ENCODE results near the gene AGAP1.

AGAP1 gene

DNA sequence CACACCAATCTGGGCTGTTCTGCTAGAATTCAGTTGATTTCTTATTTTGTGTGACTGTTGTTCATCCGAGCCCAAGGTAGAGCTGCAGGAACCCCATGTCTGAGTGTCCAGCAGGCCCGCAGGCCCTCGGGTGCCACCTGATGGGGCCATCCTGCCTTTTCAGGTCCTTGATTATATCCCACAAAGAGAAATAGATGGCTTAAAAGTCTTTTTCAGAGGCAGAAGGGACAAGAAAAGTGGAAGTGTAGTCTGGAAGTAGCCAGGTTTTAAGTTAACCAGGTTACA is 52.2 kb downstream of the AGAP1 start:
- in situ Hi-C loops (cut with MboI; ENCODE audit: low sequenced_read_pairs): no loop called here

DNA sequence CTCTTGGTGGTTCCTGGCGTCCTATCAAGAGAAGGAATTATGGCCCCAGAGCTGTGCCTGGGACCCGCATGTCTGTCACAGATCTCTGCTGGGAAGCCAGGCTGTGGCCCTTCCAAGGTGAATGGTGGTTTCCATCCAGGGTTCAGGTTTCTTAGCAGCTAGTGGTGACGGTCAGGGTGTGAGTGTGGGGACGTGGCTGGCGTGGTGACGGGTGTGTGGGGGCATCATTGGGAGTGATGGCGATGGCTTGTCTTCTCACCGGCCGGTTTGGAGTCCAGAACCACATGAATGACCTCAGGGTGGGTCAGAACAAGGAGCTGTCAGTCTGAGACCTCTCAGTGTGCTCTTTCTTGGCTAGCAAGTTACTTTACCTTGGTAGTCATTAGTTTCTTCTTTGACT is 52.6 kb downstream of the AGAP1 start:
- in situ Hi-C loops (cut with MboI; ENCODE audit: low sequenced_read_pairs): no loop called here

DNA sequence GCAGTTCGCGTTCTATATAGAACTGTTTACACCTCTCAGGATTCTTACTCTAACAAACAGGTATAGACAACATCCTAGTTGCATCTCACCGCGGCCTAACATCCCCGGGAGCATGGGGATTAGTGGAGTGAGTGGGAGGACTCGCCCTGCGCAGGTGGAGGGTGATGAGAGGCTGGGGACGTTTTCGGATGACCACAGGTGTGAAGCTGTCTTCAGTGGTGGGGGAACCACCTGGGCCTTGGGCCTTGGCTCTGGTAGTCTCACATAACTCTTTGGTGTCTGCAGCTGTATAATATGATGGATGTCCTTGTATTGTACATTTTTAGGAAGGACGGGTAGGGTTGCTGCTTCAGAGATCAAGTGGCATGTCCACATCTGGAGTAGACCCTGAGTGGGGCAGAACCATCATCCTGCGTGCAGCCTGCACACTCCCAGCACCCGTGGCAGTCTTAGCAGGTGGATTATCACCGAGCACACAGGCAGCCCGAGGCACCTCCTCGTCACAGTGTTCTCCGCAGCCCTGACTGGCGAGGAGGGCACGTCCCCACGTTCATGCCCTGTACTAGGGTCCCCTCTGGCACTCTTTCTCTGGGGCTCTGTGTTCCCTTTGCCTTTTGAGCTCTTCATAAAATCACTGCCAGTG is 56.0 kb downstream of the AGAP1 start:
- in situ Hi-C loops (cut with MboI; ENCODE audit: low sequenced_read_pairs): no loop called here

DNA sequence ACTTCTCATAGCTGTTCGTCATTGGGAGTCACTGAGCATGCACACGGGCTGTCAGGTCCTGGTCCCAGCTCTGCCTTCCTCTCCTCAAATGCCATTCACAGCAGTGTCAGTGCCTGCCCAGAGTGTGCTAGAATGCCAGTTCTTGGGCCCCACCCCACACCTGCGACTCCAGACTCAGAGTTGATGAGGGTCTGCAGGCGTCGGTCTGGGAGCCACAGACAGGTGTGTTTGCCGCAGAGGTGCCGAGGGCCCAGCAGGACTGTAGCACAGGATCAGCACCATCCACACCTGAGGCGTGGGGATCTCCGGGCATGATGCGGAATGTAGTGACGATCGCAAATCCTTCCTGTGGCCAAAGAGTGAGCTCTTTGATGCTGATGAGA is 56.5 kb downstream of the AGAP1 start:
- in situ Hi-C loops (cut with MboI; ENCODE audit: low sequenced_read_pairs): no loop called here

DNA sequence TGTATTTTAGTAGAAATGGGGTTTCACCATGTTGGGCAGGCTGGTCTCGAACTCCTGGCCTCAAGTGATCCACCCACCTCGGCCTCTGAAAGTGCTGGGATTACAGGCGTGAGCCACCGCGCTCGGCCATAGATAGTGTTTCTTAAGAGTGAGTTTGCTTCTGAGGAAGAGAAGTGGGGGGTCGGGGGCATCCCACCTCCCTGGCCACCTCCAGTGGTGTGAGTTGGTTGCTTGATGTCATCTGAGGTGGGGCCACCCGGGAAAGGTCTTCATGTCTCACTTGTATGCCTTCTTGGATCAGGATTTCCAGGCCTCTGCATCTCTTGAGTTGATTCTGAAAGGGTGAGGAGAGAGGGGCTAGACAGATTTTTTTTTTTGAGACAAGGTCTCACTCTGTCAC is 57.1 kb downstream of the AGAP1 start:
- in situ Hi-C loops (cut with MboI; ENCODE audit: low sequenced_read_pairs): no loop called here

DNA sequence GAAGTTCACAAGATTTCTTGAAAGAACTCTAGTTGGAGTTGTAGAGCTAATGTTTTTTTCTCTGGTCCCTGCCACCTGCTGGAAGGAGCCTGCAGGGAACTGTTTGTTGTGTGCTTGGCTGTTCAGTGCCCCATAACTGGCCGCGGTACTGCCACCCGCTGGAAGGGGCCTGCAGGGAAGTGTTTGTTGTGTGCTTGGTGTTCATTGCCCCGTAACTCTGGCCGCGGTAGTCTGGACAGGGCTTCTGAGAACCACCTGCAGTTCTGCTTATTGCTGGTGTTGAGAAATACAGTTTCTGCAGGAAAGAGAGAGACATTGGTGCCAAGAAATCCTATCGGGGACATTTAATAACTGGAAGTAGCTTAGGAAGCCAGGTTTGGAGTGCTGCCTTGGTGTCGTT is 58.1 kb downstream of the AGAP1 start:
- in situ Hi-C loops (cut with MboI; ENCODE audit: low sequenced_read_pairs): no loop called here

DNA sequence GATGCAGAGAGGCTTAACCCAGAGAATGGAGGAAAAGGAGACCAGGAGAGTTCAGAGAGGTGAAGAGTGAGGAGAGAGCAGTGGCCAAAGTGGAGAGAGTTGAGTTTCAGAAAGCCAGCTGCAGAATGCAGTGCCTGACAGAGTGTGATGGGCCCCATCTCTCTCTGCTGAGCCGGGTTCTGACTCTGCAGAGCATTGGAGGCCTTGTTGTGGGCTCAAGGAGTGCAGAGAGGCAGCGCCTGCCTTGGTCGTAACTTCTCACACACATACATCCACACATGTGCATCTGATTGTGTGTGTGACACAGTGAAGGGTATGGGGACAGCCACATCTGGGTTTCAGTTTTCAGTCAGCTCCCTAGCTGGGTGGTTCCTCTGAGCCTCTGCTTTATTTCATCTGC is 58.8 kb downstream of the AGAP1 start:
- in situ Hi-C loops (cut with MboI; ENCODE audit: low sequenced_read_pairs): no loop called here

DNA sequence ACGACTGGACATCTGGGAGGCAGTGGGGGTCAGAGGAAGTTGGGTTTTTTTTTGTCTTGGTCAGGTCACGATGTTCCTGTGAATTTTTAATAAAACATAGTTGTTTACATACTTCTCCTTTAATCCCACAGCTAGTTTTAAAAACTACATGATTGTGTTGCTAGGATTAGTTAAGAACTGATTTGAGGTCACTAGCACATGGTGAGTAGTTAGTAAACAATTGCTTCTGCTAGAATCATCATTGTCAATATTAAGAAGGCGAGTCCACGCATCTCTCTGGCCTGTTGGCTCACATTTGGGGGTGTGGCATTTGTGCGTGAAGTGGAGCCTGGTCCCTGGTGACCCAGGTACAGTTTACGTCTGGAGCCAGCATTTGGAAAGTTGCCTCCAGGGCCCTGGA is 59.4 kb downstream of the AGAP1 start:
- in situ Hi-C loops (cut with MboI; ENCODE audit: low sequenced_read_pairs): no loop called here

DNA sequence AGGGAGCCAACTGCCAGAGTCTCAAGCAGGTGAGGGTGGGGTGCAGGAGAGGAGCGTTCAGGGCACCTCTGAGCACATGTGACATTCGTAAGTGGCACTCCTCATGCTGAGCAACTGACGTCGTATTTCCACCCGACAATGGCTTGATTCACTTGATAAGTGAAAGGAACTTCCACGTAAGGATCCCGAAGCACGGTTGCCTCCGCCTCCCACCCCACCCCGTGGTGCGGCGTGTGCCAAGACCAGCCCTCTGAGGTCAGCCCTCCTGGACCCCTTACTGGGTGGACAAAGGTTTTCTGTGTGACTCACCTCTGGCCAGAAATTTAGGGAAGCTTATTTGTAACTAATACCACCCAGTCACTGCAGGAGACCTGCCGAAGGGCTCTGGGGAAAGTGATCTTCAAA is 59.9 kb downstream of the AGAP1 start:
- in situ Hi-C loops (cut with MboI; ENCODE audit: low sequenced_read_pairs): no loop called here

DNA sequence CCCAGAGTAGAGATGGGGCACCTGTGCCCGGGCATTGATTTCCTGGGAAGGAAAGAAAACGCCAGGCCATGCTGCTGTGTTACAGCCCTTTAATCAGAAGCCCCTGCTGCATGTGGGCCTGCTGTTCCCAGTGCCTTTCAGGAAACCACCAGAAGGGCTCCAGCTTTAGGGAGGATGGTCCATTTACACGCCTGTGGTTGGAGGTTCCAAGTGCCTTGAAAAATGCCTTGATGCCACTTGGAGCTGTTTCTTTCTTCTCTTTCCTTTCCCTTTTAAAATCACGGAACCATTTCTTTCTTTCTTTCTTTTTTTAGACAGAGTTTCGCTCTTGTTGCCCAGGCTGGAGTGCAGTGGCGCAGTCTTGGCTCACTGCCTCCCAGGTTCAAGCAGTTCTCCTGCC is 60.5 kb downstream of the AGAP1 start:
- in situ Hi-C loops (cut with MboI; ENCODE audit: low sequenced_read_pairs): no loop called here

DNA sequence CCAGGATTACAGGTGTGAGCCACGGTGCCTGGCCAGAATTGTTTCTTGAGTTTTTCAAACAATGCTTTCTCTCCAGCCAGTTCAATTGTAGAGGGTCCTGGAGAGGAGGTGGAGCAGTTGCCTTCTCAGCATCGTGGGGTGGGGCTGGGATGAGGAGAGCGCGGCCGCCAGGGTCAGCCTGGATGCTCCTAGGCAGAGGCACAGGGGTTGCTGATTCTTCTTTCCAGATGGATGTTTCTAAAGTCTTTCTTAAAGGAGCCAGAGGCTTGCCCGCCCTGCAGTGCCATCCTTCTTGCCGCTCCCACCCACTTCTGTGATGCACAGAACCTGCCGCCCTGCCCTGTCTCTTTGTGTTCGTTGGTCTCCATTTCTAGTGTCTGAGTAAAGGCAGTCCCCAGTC is 61.1 kb downstream of the AGAP1 start:
- in situ Hi-C loops (cut with MboI; ENCODE audit: low sequenced_read_pairs): no loop called here

DNA sequence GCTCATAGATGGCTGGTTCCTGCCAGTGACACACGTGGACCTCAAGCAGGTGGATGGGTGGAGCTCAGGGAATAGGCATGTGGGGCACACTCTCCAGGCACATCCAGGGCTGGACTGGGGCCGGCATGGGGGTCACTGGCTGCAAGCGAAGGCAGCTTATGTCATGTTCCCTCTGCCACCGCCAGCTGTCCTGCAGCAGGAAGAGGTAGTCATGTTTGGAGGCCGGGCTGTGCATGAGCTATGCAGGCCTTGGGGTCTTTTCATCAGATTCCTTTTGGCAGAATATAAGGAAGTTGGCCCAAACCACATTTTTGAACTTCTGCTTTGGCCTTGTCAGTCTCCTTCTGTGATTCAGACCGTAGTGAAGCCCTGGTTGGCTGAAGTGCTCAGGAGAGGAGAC is 61.5 kb downstream of the AGAP1 start:
- in situ Hi-C loops (cut with MboI; ENCODE audit: low sequenced_read_pairs): no loop called here

DNA sequence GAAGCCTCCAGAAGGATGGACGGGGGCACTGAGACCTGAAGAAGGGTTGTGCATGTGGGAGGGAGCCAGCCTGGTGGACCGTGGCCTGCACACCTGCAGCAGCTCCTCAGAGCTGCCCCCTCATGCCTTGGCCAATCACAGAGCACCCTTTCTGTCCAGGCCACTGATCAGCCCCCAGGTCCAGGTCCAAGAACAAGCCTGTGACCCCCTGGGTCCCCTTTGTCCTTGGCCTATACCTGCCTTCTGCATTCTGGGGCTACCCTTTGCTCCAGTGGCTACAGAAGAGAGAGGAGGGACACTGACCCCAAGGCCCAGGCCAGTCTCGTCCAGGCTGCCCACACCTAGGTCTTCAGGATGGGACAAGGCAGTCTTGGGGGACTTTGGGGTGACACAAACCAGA is 62.2 kb downstream of the AGAP1 start:
- in situ Hi-C loops (cut with MboI; ENCODE audit: low sequenced_read_pairs): no loop called here

DNA sequence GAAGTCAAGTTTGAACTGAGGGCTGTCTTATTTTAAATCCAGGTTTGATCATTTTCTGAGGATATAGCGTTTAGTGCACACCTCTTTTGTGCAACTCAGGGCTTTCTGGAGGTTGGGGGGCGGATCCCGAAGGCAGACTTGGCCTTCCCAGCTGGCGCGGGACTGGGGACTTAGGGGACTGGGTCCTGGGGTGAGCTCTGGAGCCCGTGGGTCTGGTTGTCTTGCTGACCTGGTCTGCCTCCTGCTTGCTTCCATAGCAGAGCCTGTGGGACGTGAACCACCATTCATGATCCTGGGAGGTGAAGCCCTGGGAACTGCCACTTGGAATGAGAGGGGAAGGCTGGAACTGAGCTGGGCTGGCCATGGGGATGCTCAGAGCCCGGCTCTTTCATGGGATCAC is 63.1 kb downstream of the AGAP1 start:
- in situ Hi-C loops (cut with MboI; ENCODE audit: low sequenced_read_pairs): no loop called here

DNA sequence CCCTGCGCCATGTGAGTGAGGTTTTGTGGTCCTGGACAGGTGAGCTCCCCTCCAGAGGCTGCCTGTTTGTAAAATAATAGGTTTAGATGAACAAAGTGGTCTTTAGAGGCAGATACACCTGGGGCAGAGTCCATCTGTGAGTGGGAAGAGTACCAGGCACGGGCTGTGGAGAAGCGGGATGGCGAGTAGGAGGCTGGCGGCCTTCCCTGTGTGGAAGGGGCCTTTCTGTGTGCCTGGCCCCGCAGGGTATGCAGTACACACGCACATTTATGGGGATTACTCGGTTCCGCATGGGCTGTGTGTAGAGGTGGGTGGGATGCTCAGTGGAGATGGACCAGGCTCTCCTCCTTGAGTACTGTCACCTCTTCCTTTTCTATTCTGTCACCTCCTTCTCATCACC is 64.1 kb downstream of the AGAP1 start:
- in situ Hi-C loops (cut with MboI; ENCODE audit: low sequenced_read_pairs): no loop called here

DNA sequence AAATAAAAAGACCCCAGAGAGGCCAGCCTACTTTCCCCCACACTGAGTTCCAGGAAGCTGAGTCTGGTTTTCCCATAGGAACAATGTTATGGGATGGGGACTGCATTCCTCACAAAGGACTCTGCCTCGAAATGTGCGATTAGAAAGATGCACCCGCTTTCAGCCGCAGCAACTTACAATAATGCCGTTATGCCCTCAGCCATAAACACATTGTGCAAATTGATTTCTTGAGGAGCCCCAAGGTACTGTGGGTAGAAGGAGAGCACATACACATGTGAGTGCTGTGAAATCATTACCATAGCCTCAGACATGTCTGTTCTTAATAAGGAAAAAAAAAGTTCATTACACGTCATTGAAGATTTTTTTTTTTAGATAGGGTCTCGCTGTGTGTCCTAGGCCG is 64.7 kb downstream of the AGAP1 start:
- in situ Hi-C loops (cut with MboI; ENCODE audit: low sequenced_read_pairs): no loop called here

DNA sequence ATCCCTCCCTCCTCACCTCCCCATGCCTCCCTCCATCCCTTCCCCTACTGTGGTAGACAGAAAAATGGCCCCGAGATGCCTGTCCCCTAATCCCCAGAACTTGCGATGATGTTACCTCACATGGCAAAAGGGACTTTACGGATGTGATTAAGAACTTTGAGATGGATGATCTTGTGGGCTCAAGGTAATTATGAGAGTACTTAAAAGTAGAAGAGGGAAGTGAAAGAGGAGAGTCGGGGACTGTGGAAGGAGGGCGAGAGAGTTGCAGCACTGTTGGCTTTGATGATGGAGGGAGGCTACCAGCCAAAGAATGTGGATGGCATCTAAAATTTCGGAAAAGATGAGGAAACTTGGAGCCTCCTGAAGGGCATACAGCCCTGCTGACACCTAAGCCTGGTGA is 66.5 kb downstream of the AGAP1 start:
- in situ Hi-C loops (cut with MboI; ENCODE audit: low sequenced_read_pairs): no loop called here

DNA sequence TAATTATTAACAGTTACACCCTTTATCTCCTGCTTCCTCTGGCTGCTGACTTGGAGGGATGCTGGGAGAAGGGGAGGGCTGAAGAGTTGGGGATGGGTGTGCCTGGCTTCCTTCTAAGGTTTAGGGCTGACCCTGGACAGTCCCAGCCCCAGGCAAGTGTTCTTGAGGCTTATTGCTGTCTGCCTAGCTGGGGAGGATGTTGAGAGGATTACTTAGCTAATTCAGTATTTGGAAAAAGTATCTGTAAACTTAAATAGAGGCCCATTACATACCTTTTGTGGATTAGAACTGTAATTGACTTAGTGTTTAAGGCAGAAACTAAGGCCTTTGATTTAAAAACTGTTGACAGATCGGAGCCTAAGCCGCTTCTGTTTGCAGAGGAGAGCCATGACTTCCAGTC is 67.6 kb downstream of the AGAP1 start:
- in situ Hi-C loops (cut with MboI; ENCODE audit: low sequenced_read_pairs): no loop called here

DNA sequence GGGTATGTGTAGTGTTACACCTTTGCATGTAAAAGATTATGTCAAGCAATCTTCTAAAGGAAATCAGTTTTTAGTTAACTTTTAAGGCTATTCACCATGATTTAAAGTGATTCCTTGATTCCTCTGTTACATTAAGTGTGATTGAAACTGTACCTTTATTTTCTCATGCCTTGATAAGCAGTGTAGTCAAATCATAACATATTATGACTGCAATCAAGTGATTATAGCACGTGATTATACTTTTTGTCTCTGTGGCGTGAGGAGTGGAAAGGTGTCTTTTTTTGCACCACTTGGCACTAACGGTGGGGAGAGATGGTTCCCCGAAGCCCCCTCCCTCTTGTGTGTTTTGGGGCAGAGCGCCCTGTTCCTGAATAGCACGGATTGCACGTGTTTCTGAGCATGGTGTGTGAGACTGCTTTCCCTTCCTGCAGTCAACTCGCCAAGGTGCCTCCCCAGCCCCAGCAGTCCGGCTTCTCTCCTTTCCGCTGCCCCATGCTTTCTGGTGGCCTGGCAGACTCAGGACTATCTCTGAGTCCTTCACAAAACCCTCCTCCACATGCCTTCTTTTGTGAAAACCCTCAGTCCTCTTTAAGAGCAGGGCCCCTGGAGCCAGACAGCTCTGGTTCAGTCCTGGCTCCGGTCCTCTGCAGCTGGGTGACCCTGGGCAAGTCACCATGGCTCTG is 68.4 kb downstream of the AGAP1 start:
- in situ Hi-C loops (cut with MboI; ENCODE audit: low sequenced_read_pairs): no loop called here

DNA sequence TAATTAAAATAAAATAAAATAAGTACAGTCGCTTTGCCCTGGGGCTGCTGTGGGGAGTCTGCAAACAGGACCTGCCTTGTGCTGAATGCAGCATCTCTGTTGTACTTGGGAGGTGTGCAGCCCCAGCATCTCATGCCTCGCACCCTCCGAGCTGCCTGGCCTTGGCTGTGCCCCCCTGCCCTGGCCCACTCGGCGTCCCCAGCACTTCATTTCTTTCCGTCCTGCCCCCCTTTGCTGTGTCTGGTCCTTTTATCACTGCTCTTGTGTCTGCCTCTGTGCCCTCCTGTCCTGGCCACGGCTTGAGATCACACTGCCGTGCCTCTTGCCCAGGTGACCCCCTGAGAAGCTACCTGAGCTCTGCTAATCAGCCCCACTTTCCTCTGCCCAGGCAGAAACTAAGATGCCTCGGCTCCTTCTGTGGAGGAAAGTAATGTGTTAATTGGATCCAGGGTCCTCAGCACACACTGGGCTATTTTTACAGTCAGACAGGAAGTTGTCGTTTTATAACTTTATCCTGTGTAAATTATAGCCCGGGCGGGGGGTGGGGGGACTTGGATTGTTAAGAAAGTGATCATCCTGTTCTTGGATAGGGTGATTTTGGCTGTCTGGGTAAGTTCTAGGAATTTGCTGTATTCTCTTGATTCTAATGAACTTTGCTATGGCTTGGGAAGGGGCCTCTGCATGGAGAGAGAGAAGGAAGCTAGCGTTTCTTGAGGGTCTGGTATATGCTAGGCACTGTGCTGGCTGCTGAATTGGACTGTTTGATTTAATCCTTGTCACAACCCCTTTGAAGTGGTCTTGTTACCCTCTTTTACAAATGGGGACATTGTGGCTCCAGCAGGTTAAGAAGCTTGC is 69.4 kb downstream of the AGAP1 start:
- in situ Hi-C loops (cut with MboI; ENCODE audit: low sequenced_read_pairs): no loop called here

DNA sequence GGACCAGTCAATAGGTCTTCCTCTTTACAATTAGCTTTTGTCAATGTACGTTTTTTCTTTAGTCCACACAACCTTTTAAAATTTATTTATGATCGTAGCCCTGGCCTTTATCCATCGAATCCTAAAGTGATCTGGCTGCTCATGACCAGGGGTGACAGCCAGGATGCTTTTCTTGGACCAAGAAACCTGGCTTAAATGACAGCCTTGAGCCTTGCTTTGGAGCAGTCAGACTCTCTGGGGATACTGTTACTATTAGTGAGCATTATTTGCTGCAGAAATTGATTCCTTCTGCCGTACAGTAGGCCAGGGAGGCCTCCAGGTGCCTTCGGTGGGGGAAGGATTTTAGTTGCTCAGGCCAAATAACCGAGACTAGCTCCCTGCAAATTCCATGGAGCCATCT is 70.2 kb downstream of the AGAP1 start:
- in situ Hi-C loops (cut with MboI; ENCODE audit: low sequenced_read_pairs): no loop called here

DNA sequence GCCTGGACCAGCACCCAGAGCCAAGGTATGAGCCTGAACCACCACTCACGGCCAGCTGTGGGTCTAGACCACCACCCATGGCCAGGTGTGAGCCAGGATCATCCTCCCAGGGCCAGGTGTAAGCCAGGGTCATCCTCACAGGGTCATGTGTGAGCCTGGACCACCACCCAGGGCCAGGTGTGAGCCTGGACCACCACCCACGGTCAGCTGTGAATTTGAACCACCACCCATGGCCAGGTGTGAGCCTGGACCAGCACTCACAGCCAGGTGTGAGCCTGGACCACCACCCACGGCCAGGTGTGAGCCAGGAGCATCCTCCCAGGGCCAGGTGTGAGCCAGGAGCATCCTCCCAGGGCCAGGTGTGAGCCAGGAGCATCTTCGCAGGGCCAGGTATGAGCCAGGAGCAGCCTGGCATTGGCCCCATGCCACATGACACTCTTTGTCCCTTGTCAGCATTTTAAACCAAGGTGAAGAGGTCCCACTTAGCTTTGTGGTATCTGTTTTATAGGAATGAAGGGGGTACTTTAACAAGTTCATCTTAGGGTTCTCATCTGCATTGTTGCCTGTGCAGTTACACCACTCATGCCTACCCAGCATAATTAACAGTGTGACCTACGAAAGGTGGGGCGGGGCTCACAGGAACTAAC is 71.2 kb downstream of the AGAP1 start:
- in situ Hi-C loops (cut with MboI; ENCODE audit: low sequenced_read_pairs): no loop called here
